GM06990 (cell line): ENCODE results near the gene SLC7A11.

Experiments used
- DNase-seq: peaks from one replicate; pipeline ENCODE4 v3.0.0-alpha.2; 2011; ENCODE audit not compliant: insufficient read length; ENCODE audit errors: extremely low read depth
- H3K27me3 ChIP-seq: replicated peaks from 2 replicates; pipeline ENCODE4 v1.6.0; 2011; ENCODE audit warnings: low read length; ENCODE audit not compliant: control insufficient read depth, insufficient read depth
- H3K36me3 ChIP-seq: 2 replicates; pipeline ENCODE4 v1.5.1; 2011; ENCODE audit warnings: low read length; ENCODE audit not compliant: control insufficient read depth, insufficient read depth
- H3K4me3 ChIP-seq: replicated peaks from 2 replicates; pipeline ENCODE4 v1.5.1; 2011; ENCODE audit warnings: low read depth, mild to moderate bottlenecking, control low read depth, low read length
- CTCF ChIP-seq: IDR thresholded peaks from 2 replicates; pipeline ENCODE4 v1.5.1; 2011; ENCODE audit warnings: low read length, control low read depth, mild to moderate bottlenecking, inconsistent platforms; ENCODE audit not compliant: insufficient read depth, poor library complexity, severe bottlenecking

Gene SLC7A11

GRCh38 chr4:138275963-138276621 is 33.9 kb upstream of the SLC7A11 start:
- DNase-seq = no peak
- Histone ChIP-seq H3K27me3 (no peaks in the 10 kb centered on the region), H3K36me3 (no peaks in the 10 kb centered on the region), H3K4me3 (no peak overlapping the region)
- TF ChIP-seq CTCF = no peak

- no peak overlapping the region for H3K4me3 ChIP-seq
- no peaks in the 10 kb centered on the region for H3K36me3 ChIP-seq
- TF ChIP-seq CTCF = no peak
- no peak for DNase-seq
- no peaks in the 10 kb centered on the region for H3K27me3 ChIP-seq
These were observed 33.1 kb upstream of the SLC7A11 start for GRCh38 chr4:138275216-138275615.

- Histone ChIP-seq H3K27me3 (no peaks in the 10 kb centered on the region), H3K4me3 (no peak overlapping the region), H3K36me3 (no peaks in the 10 kb centered on the region)
- TF ChIP-seq CTCF = no peak
- DNase-seq = no peak
These were observed 27.0 kb upstream of the SLC7A11 start for GRCh38 chr4:138269175-138269574.

- no peak for DNase-seq
- Histone ChIP-seq H3K4me3 (no peak overlapping the region), H3K27me3 (no peaks in the 10 kb centered on the region), H3K36me3 (no peaks in the 10 kb centered on the region)
- TF ChIP-seq CTCF = no peak
These were observed 25.7 kb upstream of the SLC7A11 start for GRCh38 chr4:138267835-138268234.

GRCh38 chr4:138266948-138267347 is 24.8 kb upstream of the SLC7A11 start:
- no peak for TF ChIP-seq CTCF
- no peaks in the 10 kb centered on the region for H3K36me3 ChIP-seq
- H3K27me3 ChIP-seq = no peaks in the 10 kb centered on the region
- DNase-seq = no peak
- no peak overlapping the region for H3K4me3 ChIP-seq
